ENCODE results near the gene HDX. TPM values are rescaled to one million over a fixed set of nuclear protein-coding genes. Genes with fewer than 3 reads are reported as not detected.

HDX gene
- total RNA-seq, 1 donor = 5.1 TPM

GRCh38 chrX:84362184-84362838, 139.9 kb downstream of the HDX start:
- Histone ChIP-seq H4K20me1 (ENCODE audit: insufficient read depth, low read length) (no peaks in the 10 kb centered on the region), H3K27ac (ENCODE audit: low read depth, low read length) (no peak overlapping the region), H3K79me2 (ENCODE audit: insufficient read depth, low read length) (no peaks in the 10 kb centered on the region), H3K9me3 (ENCODE audit: low read depth, low read length) (no peaks in the 10 kb centered on the region), H2AFZ (ENCODE audit: low read length) (no peak overlapping the region), H3K4me1 (ENCODE audit: insufficient read depth, low read length) (no peaks in the 10 kb centered on the region), H3K4me3 (ENCODE audit: insufficient read depth, low read length) (no peak overlapping the region), H3K27me3 (ENCODE audit: insufficient read depth, low read length) (no peaks in the 10 kb centered on the region), H3K36me3 (ENCODE audit: insufficient read depth, low read length) (no peaks in the 10 kb centered on the region), H3K4me2 (ENCODE audit: insufficient read depth, low read length) (no peak overlapping the region)
- TF ChIP-seq CTCF (IDR thresholded peaks at IDR 0.05; ENCODE audit: extremely low read depth, low read depth, low read length) = no peak
- no peak for DNase-seq (ENCODE audit: insufficient read length, low spot score, missing footprints)

GRCh38 chrX:84358271-84358670, 144.0 kb downstream of the HDX start:
- H3K9me3 ChIP-seq (ENCODE audit: low read depth, low read length) = no peaks in the 10 kb centered on the region
- no peak overlapping the region for H2AFZ ChIP-seq (ENCODE audit: low read length)
- no peak overlapping the region for H3K4me2 ChIP-seq (ENCODE audit: insufficient read depth, low read length)
- no peaks in the 10 kb centered on the region for H3K36me3 ChIP-seq (ENCODE audit: insufficient read depth, low read length)
- DNase-seq (ENCODE audit: insufficient read length, low spot score, missing footprints) = no peak
- H3K4me3 ChIP-seq (ENCODE audit: insufficient read depth, low read length) = no peak overlapping the region
- H3K79me2 ChIP-seq (ENCODE audit: insufficient read depth, low read length) = no peaks in the 10 kb centered on the region
- no peaks in the 10 kb centered on the region for H3K27me3 ChIP-seq (ENCODE audit: insufficient read depth, low read length)
- TF ChIP-seq CTCF (IDR thresholded peaks at IDR 0.05; ENCODE audit: extremely low read depth, low read depth, low read length) = no peak
- no peaks in the 10 kb centered on the region for H4K20me1 ChIP-seq (ENCODE audit: insufficient read depth, low read length)
- no peak overlapping the region for H3K27ac ChIP-seq (ENCODE audit: low read depth, low read length)
- no peaks in the 10 kb centered on the region for H3K4me1 ChIP-seq (ENCODE audit: insufficient read depth, low read length)

- no peaks in the 10 kb centered on the region for H3K79me2 ChIP-seq (ENCODE audit: insufficient read depth, low read length)
- H4K20me1 ChIP-seq (ENCODE audit: insufficient read depth, low read length) = no peaks in the 10 kb centered on the region
- DNase-seq (ENCODE audit: insufficient read length, low spot score, missing footprints) = no peak
- no peak overlapping the region for H2AFZ ChIP-seq (ENCODE audit: low read length)
- no peak overlapping the region for H3K27ac ChIP-seq (ENCODE audit: low read depth, low read length)
- no peaks in the 10 kb centered on the region for H3K27me3 ChIP-seq (ENCODE audit: insufficient read depth, low read length)
- H3K4me1 ChIP-seq (ENCODE audit: insufficient read depth, low read length) = no peaks in the 10 kb centered on the region
- H3K36me3 ChIP-seq (ENCODE audit: insufficient read depth, low read length) = no peaks in the 10 kb centered on the region
- TF ChIP-seq CTCF (IDR thresholded peaks at IDR 0.05; ENCODE audit: extremely low read depth, low read depth, low read length) = no peak
- no peak overlapping the region for H3K4me2 ChIP-seq (ENCODE audit: insufficient read depth, low read length)
- no peak overlapping the region for H3K4me3 ChIP-seq (ENCODE audit: insufficient read depth, low read length)
- no peaks in the 10 kb centered on the region for H3K9me3 ChIP-seq (ENCODE audit: low read depth, low read length)
Observed at GRCh38 chrX:84357296-84357695, 145.0 kb downstream of the HDX start.

- Histone ChIP-seq H3K4me2 (ENCODE audit: insufficient read depth, low read length) (no peak overlapping the region), H3K4me1 (ENCODE audit: insufficient read depth, low read length) (no peaks in the 10 kb centered on the region), H3K9me3 (ENCODE audit: low read depth, low read length) (no peaks in the 10 kb centered on the region), H2AFZ (ENCODE audit: low read length) (no peak overlapping the region), H4K20me1 (ENCODE audit: insufficient read depth, low read length) (no peaks in the 10 kb centered on the region), H3K27ac (ENCODE audit: low read depth, low read length) (no peak overlapping the region), H3K4me3 (ENCODE audit: insufficient read depth, low read length) (no peak overlapping the region), H3K79me2 (ENCODE audit: insufficient read depth, low read length) (no peaks in the 10 kb centered on the region), H3K36me3 (ENCODE audit: insufficient read depth, low read length) (no peaks in the 10 kb centered on the region), H3K27me3 (ENCODE audit: insufficient read depth, low read length) (no peaks in the 10 kb centered on the region)
- TF ChIP-seq CTCF (IDR thresholded peaks at IDR 0.05; ENCODE audit: extremely low read depth, low read depth, low read length) = no peak
- peak; percentile 47 for DNase-seq (ENCODE audit: insufficient read length, low spot score, missing footprints)
Observed at GRCh38 chrX:84340968-84341367, 161.3 kb downstream of the HDX start.

Data from osteoblast (primary cell).